A673 (cell line): ENCODE results near the gene GPR84.

ENCODE experiments used
- CTCF ChIP-seq: fragments of 300-800, 200-600 bp; sonication (generic); conservative IDR thresholded peaks from 2 replicates; pipeline ENCODE4 v1.5.1; 2017; ENCODE audit warnings: low read depth, mild to moderate bottlenecking, antibody characterized with exemption, low read length, moderate library complexity, mixed read lengths
- EZH2 ChIP-seq: fragments of 200-600 bp; sonication (generic); IDR thresholded peaks from 2 replicates; pipeline ENCODE4 v1.6.1; 2017; ENCODE audit warnings: borderline replicate concordance, low read depth, mild to moderate bottlenecking, mixed read lengths, antibody characterized with exemption, low read length; ENCODE audit not compliant: poor library complexity, severe bottlenecking

GRCh38 chr12:54389134-54389508, 24.8 kb upstream of the GPR84 start:
- TF ChIP-seq CTCF (no peak), EZH2 (no peak)
